ENCODE results near the gene KIAA1549.

GRCh38 chr7:138832966-138833365 is 148.2 kb downstream of the KIAA1549 start:
- TF ChIP-seq CTCF (conservative IDR thresholded peaks at IDR 0.05) = no peak
- no peak for TF ChIP-seq EZH2 (IDR thresholded peaks at IDR 0.05; ENCODE audit: low read depth)
